ENCODE measurements around the gene TRIM24.
A peak's percentile ranks its signal among the peaks of the same experiment; 100 is the strongest.

The TRIM24 gene

GRCh38 chr7:138563808-138564207 lies 103.7 kb downstream of the TRIM24 start:
- Mint-ChIP-seq H3K4me3 (no peak overlapping the region), H3K27ac (no peak overlapping the region), H3K36me3 (peaks cover 60% of the 10 kb centered on the region), H3K9me3 (no peaks in the 10 kb centered on the region), H3K4me1 (no peaks in the 10 kb centered on the region), H3K27me3 (no peaks in the 10 kb centered on the region)

GRCh38 chr7:138564365-138564764 lies 104.3 kb downstream of the TRIM24 start:
- Mint-ChIP-seq H3K4me3 (no peak overlapping the region), H3K36me3 (peaks cover 61% of the 10 kb centered on the region), H3K4me1 (no peaks in the 10 kb centered on the region), H3K9me3 (no peaks in the 10 kb centered on the region), H3K27ac (no peak overlapping the region), H3K27me3 (no peaks in the 10 kb centered on the region)

DNA sequence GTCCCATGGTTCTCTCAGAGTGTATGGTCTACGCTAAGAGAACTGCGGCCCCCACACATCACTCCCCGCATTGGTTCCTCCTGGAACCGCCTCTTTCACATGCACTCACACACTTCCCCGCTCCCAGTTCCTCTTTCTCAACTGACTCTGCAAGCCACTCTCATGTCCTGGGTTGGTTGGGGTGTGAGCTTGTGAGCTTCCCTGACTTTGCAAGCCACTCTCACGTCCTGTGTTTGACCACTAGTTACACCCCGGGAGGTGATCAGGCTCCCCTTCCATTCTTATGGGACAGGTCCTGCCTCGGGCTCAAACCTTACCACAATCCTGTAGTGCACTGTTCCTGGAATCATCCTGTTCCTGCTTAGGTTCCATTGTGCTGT lies 105.0 kb downstream of the TRIM24 start:
- no peaks in the 10 kb centered on the region for H3K9me3 Mint-ChIP-seq
- H3K27me3 Mint-ChIP-seq: no peaks in the 10 kb centered on the region
- H3K36me3 Mint-ChIP-seq: peaks cover 61% of the 10 kb centered on the region
- H3K4me1 Mint-ChIP-seq: no peaks in the 10 kb centered on the region
- no peak overlapping the region for H3K4me3 Mint-ChIP-seq
- no peak overlapping the region for H3K27ac Mint-ChIP-seq

DNA sequence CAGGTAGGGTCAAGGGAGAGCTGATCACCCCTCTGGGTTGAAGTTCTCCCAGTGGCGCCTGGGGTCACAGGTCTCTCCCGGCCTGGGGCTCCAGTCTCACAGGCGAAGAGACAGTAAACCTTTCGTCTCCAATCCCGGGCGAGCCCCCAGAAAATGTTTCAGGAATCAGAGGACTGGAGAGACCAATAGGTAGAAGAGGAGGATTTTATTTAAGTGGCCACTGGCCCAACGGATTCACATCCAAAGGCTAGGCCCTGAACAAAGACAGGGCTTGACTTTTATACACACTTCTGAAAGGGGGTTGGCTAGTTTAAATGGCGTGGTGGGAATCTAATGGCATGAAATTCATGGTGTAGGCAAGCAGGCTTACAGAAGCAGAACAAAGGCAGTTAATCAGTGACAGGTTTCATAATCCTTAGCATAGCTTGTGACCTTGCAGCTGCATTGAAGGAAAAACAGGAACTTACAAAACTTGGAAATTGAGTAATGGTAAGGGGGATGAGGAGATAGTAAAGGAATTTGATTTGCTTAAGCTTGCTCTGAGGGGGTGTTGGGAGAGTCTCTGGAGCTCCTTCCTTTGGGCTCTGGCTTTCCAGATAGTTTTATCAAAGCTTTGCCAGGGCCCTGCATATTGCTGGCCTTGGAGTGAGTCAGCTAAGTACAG lies 105.5 kb downstream of the TRIM24 start:
- Mint-ChIP-seq H3K4me1 (no peaks in the 10 kb centered on the region), H3K4me3 (no peak overlapping the region), H3K27ac (no peak overlapping the region), H3K9me3 (no peaks in the 10 kb centered on the region), H3K36me3 (peaks cover 64% of the 10 kb centered on the region), H3K27me3 (no peaks in the 10 kb centered on the region)

- Mint-ChIP-seq H3K9me3 (no peaks in the 10 kb centered on the region), H3K4me3 (no peak overlapping the region), H3K4me1 (no peaks in the 10 kb centered on the region), H3K36me3 (peaks cover 57% of the 10 kb centered on the region), H3K27ac (no peak overlapping the region), H3K27me3 (no peaks in the 10 kb centered on the region)
Observed at GRCh38 chr7:138568655-138569054, 108.6 kb downstream of the TRIM24 start.

GRCh38 chr7:138569418-138569817 lies 109.4 kb downstream of the TRIM24 start:
- Mint-ChIP-seq H3K36me3 (peaks cover 56% of the 10 kb centered on the region), H3K27ac (no peak overlapping the region)

GRCh38 chr7:138570715-138571114 lies 110.7 kb downstream of the TRIM24 start:
- H3K27me3 Mint-ChIP-seq: no peaks in the 10 kb centered on the region
- H3K4me1 Mint-ChIP-seq: peaks cover 10% of the 10 kb centered on the region
- peaks cover 46% of the 10 kb centered on the region for H3K36me3 Mint-ChIP-seq
- H3K27ac Mint-ChIP-seq: no peak overlapping the region
- no peaks in the 10 kb centered on the region for H3K9me3 Mint-ChIP-seq
- H3K4me3 Mint-ChIP-seq: no peak overlapping the region

More at GRCh38 chr7:138569418-138569817, 109.4 kb downstream of the TRIM24 start:
- no peaks in the 10 kb centered on the region for H3K27me3 Mint-ChIP-seq
- H3K4me3 Mint-ChIP-seq: no peak overlapping the region
- no peaks in the 10 kb centered on the region for H3K9me3 Mint-ChIP-seq
- no peaks in the 10 kb centered on the region for H3K4me1 Mint-ChIP-seq

DNA sequence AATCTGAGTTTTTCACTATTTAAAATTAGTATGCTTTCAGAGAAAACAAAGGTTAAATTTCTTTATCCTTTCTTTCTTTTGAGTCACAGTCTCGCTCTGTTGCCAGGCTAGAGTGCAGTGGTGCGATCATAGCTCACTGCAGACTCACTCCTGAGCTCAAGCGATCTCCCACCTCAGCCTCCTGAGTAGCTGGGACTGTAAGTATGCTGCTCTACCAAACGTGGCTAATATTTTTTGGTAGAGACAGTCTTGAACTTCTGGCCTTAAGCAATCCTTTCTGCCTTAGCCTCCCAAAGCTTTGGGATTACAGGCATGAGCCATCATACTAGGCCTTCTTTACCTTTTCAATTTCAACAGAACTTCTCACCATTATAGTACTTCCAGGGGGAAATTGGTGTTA lies 113.7 kb downstream of the TRIM24 start:
- Mint-ChIP-seq H3K4me1 (peaks cover 13% of the 10 kb centered on the region), H3K4me3 (no peak overlapping the region), H3K36me3 (peaks cover 45% of the 10 kb centered on the region), H3K27me3 (no peaks in the 10 kb centered on the region), H3K9me3 (no peaks in the 10 kb centered on the region), H3K27ac (no peak overlapping the region)

DNA sequence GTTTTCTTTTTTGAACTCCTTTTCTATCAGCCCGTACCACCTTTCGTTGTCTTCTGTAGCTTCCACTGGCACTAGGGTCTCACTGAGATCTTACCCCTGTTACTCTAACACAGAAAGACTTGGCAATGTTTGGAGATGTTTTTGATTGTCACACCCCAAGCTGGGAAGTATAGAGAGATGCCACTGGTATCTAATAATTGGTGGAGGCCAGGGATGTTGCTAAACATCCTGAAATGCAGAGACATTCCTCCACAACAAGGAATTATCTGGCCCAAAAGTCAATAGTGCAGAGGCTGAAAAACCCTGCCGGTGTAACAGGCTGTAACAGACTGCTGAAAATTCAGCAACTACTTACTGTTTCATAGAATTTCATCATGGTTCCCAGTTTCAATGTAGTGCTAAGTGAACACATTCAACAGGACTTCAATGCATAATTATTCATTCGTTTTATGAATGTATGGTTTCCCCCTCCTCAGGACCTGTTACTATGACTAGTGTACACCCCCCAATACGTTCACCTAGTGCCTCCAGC lies 115.9 kb downstream of the TRIM24 start:
- no peaks in the 10 kb centered on the region for H3K9me3 Mint-ChIP-seq
- H3K27ac Mint-ChIP-seq: peak overlapping the region; percentile 9
- H3K36me3 Mint-ChIP-seq: peaks cover 37% of the 10 kb centered on the region
- H3K4me3 Mint-ChIP-seq: no peak overlapping the region
- H3K4me1 Mint-ChIP-seq: peaks cover 13% of the 10 kb centered on the region
- no peaks in the 10 kb centered on the region for H3K27me3 Mint-ChIP-seq

- H3K27ac Mint-ChIP-seq: no peak overlapping the region
Observed at GRCh38 chr7:138579136-138579535, 119.1 kb downstream of the TRIM24 start.

DNA sequence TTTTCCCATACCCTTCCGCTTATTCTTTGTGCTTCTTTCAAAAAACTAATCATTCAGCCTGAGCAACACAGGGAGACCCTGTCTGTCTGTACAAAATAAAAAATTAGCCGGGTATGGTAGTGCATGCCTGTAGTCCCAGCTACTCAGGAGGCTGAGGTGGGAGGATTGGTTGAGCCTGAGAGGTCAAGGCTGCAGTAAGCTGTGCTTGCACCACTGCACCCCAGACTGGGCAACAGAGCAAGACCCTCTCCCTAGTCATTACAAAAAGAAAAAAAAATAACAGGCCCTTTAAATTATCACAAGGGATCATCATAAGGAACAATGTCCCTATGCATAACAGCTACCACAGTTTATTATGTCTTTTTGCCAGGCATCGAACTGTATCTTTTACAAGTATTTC lies 119.6 kb downstream of the TRIM24 start:
- no peak overlapping the region for H3K4me3 Mint-ChIP-seq
- peaks cover 39% of the 10 kb centered on the region for H3K36me3 Mint-ChIP-seq
- no peaks in the 10 kb centered on the region for H3K9me3 Mint-ChIP-seq

More at GRCh38 chr7:138579136-138579535, 119.1 kb downstream of the TRIM24 start:
- Mint-ChIP-seq H3K4me1 (peaks cover 13% of the 10 kb centered on the region), H3K36me3 (peaks cover 37% of the 10 kb centered on the region), H3K4me3 (no peak overlapping the region), H3K27me3 (no peaks in the 10 kb centered on the region), H3K9me3 (no peaks in the 10 kb centered on the region)

DNA sequence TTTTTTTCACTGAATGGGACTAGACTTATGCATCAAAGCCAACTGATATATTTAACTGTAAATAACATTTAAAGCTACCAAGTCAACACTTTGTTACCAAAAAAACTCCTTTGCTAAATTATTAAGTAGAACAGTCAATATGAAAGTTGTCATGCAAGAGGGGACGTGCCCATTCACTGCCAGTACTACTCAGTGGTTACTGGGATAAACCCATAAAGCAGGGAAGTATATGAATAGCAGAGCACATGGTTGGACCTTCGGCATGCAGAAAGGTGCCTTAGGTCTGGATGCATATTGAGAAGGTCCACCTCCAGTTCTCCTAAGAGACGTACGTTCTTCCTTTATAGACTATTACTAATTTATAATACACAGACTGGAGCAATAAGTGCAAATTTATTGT lies 121.0 kb downstream of the TRIM24 start:
- no peak overlapping the region for H3K27ac Mint-ChIP-seq
- H3K4me1 Mint-ChIP-seq: no peaks in the 10 kb centered on the region
- H3K4me3 Mint-ChIP-seq: no peak overlapping the region
- H3K9me3 Mint-ChIP-seq: no peaks in the 10 kb centered on the region
- H3K27me3 Mint-ChIP-seq: no peaks in the 10 kb centered on the region
- peaks cover 39% of the 10 kb centered on the region for H3K36me3 Mint-ChIP-seq

More for the DNA sequence above, 119.6 kb downstream of the TRIM24 start:
- H3K27ac Mint-ChIP-seq: no peak overlapping the region
- peaks cover 10% of the 10 kb centered on the region for H3K4me1 Mint-ChIP-seq
- H3K27me3 Mint-ChIP-seq: no peaks in the 10 kb centered on the region

DNA sequence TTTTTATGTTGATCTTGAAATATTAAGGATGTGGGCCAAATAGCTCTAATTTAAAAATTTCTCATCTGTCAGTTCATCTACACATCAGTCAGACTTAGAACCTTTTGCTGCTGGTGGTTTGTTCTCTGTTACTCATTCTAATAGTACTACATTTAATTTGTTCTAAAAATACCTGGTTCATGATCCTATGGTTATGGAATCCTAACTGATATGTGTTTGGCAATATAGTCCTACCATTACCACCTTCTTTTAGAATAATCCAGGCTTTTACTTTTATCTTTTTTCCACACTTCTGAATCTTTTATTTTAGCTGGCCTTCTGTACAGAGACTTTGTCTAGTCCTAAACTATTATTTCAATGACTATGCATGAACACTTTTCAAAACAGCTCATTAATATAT lies 124.2 kb downstream of the TRIM24 start:
- Mint-ChIP-seq H3K9me3 (no peaks in the 10 kb centered on the region), H3K27ac (no peak overlapping the region), H3K4me3 (no peak overlapping the region), H3K36me3 (peaks cover 33% of the 10 kb centered on the region), H3K4me1 (no peaks in the 10 kb centered on the region), H3K27me3 (no peaks in the 10 kb centered on the region)

- H3K36me3 Mint-ChIP-seq: peaks cover 30% of the 10 kb centered on the region
- H3K9me3 Mint-ChIP-seq: no peaks in the 10 kb centered on the region
- H3K27ac Mint-ChIP-seq: peak overlapping the region; percentile 46
- H3K27me3 Mint-ChIP-seq: no peaks in the 10 kb centered on the region
- H3K4me1 Mint-ChIP-seq: no peaks in the 10 kb centered on the region
- no peak overlapping the region for H3K4me3 Mint-ChIP-seq
Observed at GRCh38 chr7:138584696-138585095, 124.6 kb downstream of the TRIM24 start.

DNA sequence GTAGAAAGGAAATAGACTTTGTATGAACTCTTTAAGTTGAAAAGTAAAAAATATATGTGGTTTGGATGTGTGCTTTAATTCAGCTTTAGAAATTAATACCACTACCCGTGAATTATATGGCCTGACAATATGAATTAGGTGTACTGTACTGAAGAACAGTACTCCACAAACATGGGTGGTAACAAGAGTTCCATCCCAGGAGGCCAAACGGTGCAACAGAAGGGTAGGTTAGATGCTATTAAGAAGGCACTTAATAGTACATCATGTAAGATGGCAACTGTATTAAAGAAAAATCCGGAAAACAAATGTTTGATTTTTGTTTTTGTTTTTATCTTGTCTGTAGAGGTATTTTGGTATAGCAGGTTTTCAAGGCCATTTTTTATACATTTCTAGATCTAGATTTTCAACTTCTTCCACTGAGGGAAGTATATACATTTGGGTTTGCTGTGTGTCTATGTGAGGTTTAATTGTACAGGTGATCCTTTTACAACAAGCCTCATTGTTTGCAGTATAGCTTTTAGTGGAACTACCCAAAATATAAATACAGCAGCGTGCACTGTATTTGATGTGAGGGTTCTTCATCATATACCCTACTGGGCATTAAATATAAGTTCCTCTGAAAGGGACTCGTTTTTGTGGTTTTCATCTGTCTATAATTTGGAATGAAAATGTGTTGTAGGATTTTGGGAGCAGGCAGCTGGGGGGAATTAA lies 125.4 kb downstream of the TRIM24 start:
- no peak overlapping the region for H3K27ac Mint-ChIP-seq
- no peaks in the 10 kb centered on the region for H3K4me1 Mint-ChIP-seq
- H3K36me3 Mint-ChIP-seq: peaks cover 27% of the 10 kb centered on the region
- no peaks in the 10 kb centered on the region for H3K9me3 Mint-ChIP-seq
- H3K27me3 Mint-ChIP-seq: no peaks in the 10 kb centered on the region
- no peak overlapping the region for H3K4me3 Mint-ChIP-seq

GRCh38 chr7:138587485-138587884 lies 127.4 kb downstream of the TRIM24 start:
- no peaks in the 10 kb centered on the region for H3K9me3 Mint-ChIP-seq
- H3K4me1 Mint-ChIP-seq: no peaks in the 10 kb centered on the region
- H3K36me3 Mint-ChIP-seq: peaks cover 22% of the 10 kb centered on the region
- no peak overlapping the region for H3K4me3 Mint-ChIP-seq
- H3K27ac Mint-ChIP-seq: no peak overlapping the region
- no peaks in the 10 kb centered on the region for H3K27me3 Mint-ChIP-seq

All from activated naive CD4-positive, alpha-beta T cell treated with anti-CD3 and anti-CD28 coated beads, Interleukin-2, amount 50 U/mL, for 24 hours (primary cell).